NCI-H69 (cell line): ENCODE data around the gene CNIH1.
A peak's percentile ranks its signal among the peaks of the same experiment; 100 is the strongest.
"Not testable (repeated sequence)": the region's sequence is repeated elsewhere in the genome, so short reads cannot be mapped to it uniquely, and the experiment has no call there.

Experiments used
- DNase-seq: peaks from one replicate; lab custom pipeline; 2025; lab: John Stamatoyannopoulos, UW

Gene CNIH1

DNA sequence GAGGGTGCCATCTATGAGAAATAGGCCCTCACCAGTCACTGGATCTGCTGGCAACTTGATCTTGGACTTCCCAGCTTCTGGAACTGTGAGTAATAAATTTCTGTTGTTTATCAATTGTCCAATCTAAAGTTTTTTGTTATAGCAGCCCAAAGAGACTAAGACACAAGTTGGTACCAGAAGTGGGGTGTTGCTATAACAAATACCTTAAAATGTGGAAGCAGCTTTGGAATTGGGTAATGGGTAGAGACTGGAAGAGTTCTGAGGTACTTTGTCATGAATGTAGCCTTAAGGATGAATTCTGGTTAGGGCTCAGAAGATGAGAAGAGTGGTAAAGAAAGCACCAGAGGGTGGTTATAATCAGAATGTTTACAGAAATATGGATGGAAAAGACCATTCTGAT lies 26.1 kb upstream of the CNIH1 start:
- DNase-seq: no peak

GRCh38 chr14:54465654-54466053 lies 24.5 kb upstream of the CNIH1 start:
- DNase-seq: peak; percentile 18

- DNase-seq: no peak
Measured at GRCh38 chr14:54462048-54462447, 20.9 kb upstream of the CNIH1 start.

- DNase-seq: no peak
Measured at GRCh38 chr14:54459106-54459505, 17.9 kb upstream of the CNIH1 start.

GRCh38 chr14:54458536-54458935 lies 17.4 kb upstream of the CNIH1 start:
- not testable (repeated sequence) for DNase-seq

- DNase-seq: no peak
Measured at GRCh38 chr14:54457609-54457996, 16.4 kb upstream of the CNIH1 start.

- not testable (repeated sequence) for DNase-seq
Measured at GRCh38 chr14:54456820-54457608, 15.8 kb upstream of the CNIH1 start.

DNA sequence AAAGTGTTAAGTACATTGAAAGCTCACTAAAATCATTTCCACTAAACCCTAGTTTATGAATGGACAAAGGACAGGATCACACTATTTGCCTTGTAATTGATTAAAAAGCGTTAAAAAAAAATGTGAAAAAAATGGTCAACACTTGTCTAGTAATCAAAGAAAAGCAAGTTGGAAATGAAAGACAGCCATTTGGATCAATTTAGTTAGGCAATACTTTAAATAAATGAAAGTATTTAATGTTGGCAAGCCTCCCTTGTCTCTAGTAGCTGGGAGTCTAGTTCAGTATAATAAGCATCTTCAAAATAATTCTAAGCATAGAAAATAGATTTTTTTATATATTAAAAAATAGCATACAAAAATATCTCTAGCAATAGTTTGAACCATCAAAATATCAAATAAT lies 14.2 kb upstream of the CNIH1 start:
- DNase-seq: no peak

DNA sequence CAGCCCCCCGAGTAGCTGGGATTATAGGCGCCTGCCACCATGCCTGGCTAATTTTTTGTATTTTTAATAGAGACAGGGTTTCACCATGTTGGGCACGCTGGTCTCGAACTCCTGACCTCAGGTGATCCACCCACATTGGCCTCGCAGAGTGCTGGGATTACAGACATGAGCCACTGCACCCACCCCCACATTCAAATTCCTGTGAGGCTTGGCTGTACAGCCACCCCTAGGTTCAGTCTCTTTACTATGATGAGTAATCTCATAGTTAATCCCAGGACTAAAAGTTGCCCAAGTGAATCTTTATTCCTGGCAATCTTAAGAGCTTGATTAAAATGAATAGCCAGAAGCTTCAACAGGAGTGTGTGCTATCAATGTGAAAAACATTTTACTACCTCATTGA lies 12.8 kb upstream of the CNIH1 start:
- not testable (repeated sequence) for DNase-seq

- DNase-seq: no peak
Measured at GRCh38 chr14:54453252-54453651, 12.1 kb upstream of the CNIH1 start.

GRCh38 chr14:54451961-54452360 lies 10.8 kb upstream of the CNIH1 start:
- no peak for DNase-seq

- no peak for DNase-seq
Measured at GRCh38 chr14:54451121-54451601, 10.0 kb upstream of the CNIH1 start.

DNA sequence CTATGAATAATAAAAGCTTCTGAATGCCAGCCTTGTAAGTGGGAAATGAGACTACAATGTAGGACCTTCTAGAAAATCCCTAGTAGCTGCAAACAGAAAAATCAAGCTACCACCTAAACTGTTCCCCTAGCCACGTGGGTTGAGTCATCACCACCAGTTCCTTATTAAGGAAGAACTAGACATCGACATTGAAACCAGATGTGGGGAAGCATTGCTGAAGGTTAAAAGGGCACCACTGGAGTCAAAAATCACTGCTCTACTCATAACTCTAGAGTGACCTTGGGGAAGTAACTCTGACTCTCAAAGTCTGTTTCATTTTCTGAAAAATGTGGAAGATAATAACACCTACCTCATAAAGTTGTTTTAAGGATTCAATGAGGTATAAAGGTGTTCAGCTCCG lies 9.4 kb upstream of the CNIH1 start:
- DNase-seq: no peak

- no peak for DNase-seq
Measured at GRCh38 chr14:54447231-54447692, 6.1 kb upstream of the CNIH1 start.

DNA sequence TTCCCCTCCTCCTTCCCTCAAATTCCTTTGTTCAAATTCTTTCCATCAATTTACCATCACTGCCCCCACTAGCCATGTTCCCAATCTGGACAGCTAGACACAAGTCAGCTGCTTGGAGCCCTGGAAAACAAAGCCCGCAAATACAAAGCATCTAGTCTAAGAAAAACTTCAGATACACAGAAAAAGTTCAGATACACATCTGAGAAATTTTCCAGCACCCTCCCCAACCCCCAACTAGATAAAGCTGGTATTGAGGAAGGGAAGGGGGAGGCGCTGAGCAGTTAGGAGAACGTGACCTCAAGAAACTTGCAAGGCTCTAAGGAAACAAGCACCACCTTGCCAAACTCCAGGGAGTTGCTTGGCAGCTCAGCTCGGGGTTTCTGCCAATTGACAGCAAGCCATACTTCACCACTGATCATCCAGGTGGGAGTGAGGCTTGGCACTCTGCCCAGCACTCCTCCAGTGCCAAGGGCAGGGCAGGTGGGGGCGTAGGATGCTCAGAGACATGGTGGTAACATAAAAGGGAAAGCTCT lies 5.1 kb upstream of the CNIH1 start:
- peak; percentile 87 for DNase-seq

DNA sequence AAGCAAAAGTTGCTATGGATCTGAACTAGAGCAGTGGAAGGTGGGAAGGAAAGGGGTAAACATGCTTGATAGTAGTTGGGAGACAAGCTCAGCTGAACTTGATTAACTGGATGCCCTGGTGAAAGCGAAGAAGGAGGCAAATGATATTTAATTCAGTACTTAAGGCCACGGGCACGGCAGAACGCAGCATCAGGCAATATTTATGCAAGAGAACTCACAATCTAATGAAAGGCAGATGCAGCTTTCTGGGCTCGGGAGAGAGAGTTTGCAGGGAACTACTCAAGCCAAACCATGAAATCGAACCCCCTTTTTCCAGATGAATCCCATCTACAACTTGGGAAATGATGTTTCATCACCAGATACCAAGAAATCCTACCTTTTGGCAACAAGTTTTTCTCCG lies 3.5 kb upstream of the CNIH1 start:
- DNase-seq: no peak

GRCh38 chr14:54443981-54444380 lies 2.8 kb upstream of the CNIH1 start:
- DNase-seq: no peak

GRCh38 chr14:54442961-54443360 lies 1.8 kb upstream of the CNIH1 start:
- not testable (repeated sequence) for DNase-seq

DNA sequence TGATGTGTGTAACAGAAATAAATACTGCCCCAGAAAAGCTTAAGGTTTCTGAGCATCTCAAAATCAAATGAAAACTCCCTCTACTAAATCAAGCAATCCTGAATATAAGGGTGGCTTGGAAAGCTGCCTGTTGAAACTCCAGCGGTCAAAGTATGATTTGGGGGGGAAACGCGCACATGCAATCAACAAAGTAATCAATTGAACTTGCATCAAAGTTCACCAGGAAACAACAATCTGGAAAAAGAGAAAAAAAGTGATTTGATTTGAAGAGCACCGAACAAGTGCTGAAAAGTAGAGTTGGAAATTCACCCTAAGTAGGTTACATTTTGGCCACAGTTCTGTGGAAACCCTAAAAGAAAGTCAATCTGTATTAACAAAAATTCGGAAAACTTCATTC lies 700 bp downstream of the CNIH1 start:
- DNase-seq: no peak

DNA sequence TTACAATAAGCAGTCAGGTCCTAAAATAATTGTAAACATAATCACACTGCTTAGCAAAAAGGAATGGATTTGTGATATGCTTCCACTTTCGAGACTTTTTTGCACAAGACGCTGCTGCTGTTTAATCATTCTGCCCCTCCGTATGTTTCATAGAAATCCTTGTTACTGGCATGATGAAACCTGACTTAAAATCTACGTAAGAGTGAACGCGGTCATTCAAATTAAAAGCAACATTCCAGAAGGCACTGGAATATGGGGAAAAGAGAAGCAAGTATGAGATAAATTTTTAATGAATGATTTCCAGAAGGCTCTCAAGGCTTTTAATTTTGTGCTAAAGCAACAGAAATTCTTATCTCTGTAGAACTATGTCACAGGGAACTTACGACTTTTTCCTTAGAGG lies 1.1 kb downstream of the CNIH1 start:
- no peak for DNase-seq

GRCh38 chr14:54438703-54439102 lies 2.5 kb downstream of the CNIH1 start:
- peak; percentile 10 for DNase-seq

- DNase-seq: not testable (repeated sequence)
Measured at GRCh38 chr14:54437954-54438353, 3.2 kb downstream of the CNIH1 start.

DNA sequence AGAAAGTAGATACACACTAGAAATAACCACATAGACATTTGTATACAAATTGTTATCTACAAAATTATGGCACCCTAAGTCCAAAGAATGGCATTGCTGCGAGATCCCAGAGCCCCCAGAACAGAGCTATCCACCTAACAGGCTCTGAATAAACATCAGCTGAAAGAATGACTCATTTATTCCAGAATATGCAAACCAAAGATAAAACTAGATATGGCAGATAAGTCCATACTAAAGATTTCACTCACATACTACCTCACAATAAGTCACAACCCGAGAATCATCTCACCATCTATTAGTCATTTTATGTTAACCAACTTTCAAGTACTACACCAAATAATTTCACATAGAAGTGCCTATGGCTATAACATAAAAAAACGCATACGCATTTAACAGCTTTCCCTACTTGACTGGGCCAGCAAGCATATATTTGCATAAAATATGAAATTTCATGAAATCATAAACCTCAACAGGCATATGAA lies 5.6 kb downstream of the CNIH1 start:
- DNase-seq: no peak

GRCh38 chr14:54428527-54428926 lies 12.6 kb downstream of the CNIH1 start:
- DNase-seq: no peak
